ENCODE results near the gene BHMT2. TPM values are rescaled to one million over a fixed set of nuclear protein-coding genes. Genes with fewer than 3 reads are reported as not detected.

Gene BHMT2
- total RNA-seq, 1 experiment from 2014 or later = not detected

DNA sequence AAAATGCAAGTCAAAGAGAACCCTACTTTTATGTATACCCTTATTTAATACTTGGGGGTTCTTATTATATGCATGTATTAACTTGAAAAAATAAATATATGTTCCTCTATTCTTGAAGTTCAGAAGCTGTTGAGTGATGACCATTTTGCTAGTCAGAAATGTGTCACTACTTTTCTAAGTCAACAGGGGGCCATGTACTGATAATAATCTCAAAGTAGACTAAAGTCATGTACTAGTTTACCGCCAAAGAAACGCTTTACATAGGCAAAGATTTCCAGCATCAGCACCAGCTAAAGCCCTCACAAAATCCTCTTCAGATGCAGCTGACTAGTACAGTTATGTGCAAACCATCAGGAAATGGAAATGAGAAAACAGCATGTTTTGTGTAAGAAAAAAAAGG, 36.3 kb downstream of the BHMT2 start:
- H3K79me1 ChIP-seq (ENCODE audit: insufficient read depth, low read depth, low read length, poor library complexity, severe bottlenecking) = no peaks in the 10 kb centered on the region
- TF ChIP-seq CTCF (conservative IDR thresholded peaks at IDR 0.05) = no peak
- no CpG with 5 or more reads among the region's 2 CpGs for WGBS (ENCODE audit: extremely low coverage, insufficient read length, low lambda C conversion rate)
- no peak overlapping the region for H2AFZ ChIP-seq (ENCODE audit: low read length)
- Mint-ChIP-seq H3K4me1 (no peaks in the 10 kb centered on the region), H3K27ac (no peak overlapping the region), H3K4me3 (no peak overlapping the region), H3K9me3 (peaks cover 7% of the 10 kb centered on the region in 2 experiments), H3K27me3 (ENCODE audit: low read depth) (peaks cover 13% of the 10 kb centered on the region), H3K36me3 (ENCODE audit: insufficient read depth in 1 of 3, low read depth in 3 of 3) (peaks cover 5 to 11% (median 7%) of the 10 kb centered on the region in 3 experiments; a peak in 6 of 7 replicates)
- H4K91ac ChIP-seq (ENCODE audit: insufficient read length, low read depth, low read length) = no peak overlapping the region
- H3T11ph ChIP-seq (ENCODE audit: low read length) = no peak overlapping the region
- no peak overlapping the region for H3K56ac ChIP-seq (ENCODE audit: insufficient read length, low read depth, low read length)
- no peak for DNase-seq
- no peak overlapping the region for H3K23ac ChIP-seq (ENCODE audit: insufficient read length, low read depth, low read length)
- no peak overlapping the region for H3K18ac ChIP-seq (ENCODE audit: insufficient read length, low read depth, low read length)
- H3K27ac ChIP-seq (ENCODE audit: insufficient read length, low read depth, low read length) = no peak overlapping the region
- H3K4ac ChIP-seq (ENCODE audit: low read depth, low read length) = no peak overlapping the region
- H4K20me1 ChIP-seq (ENCODE audit: control insufficient read depth, insufficient read depth, insufficient read length) = no peaks in the 10 kb centered on the region
- H2AK5ac ChIP-seq (ENCODE audit: insufficient read length, low read length) = no peak overlapping the region
- no peak overlapping the region for H2BK15ac ChIP-seq (ENCODE audit: low read depth, low read length)
- no peaks in the 10 kb centered on the region for H3K27me3 ChIP-seq (ENCODE audit: insufficient read depth, low read length)
- no peaks in the 10 kb centered on the region for H3K4me1 ChIP-seq (ENCODE audit: insufficient read depth, low read length)
- no peak overlapping the region for H2BK120ac ChIP-seq (ENCODE audit: low read depth, low read length, poor library complexity, severe bottlenecking)
- H3K9me3 ChIP-seq (ENCODE audit: control insufficient read depth, low read depth, low read length) = no peaks in the 10 kb centered on the region
- H3K23me2 ChIP-seq (ENCODE audit: insufficient read length, low read depth, low read length, poor library complexity, severe bottlenecking) = no peaks in the 10 kb centered on the region
- no peak overlapping the region for H2BK20ac ChIP-seq (ENCODE audit: low read depth, low read length, poor library complexity, severe bottlenecking)
- no peak overlapping the region for H3K14ac ChIP-seq (ENCODE audit: insufficient read depth, low read length)
- H2BK5ac ChIP-seq (ENCODE audit: insufficient read length, low read length) = no peak overlapping the region
- H3K79me2 ChIP-seq (ENCODE audit: insufficient read depth, low read length) = no peaks in the 10 kb centered on the region
- no peak overlapping the region for H4K8ac ChIP-seq (replicated peaks; ENCODE audit: insufficient read length, low read depth, low read length)
- no peak overlapping the region for H2BK12ac ChIP-seq (ENCODE audit: insufficient read length, low read depth, low read length)
- no peak overlapping the region for H3K9ac ChIP-seq (ENCODE audit: extremely low read depth, insufficient read length, low read length)
- H4K5ac ChIP-seq (ENCODE audit: insufficient read length, low read depth, low read length) = no peak overlapping the region
- H3K4me2 ChIP-seq (ENCODE audit: insufficient read depth, insufficient read length, low read length) = no peak overlapping the region

Data from H9 (cell line).